ENCODE data around the gene SSPN.

Gene SSPN

GRCh38 chr12:26245175-26245942, 50.0 kb downstream of the SSPN start:
- no peak for DNase-seq
- peaks cover 7% of the 10 kb centered on the region for H3K27me3 ChIP-seq (ENCODE audit: insufficient read depth, low read length, poor library complexity)
- no peaks in the 10 kb centered on the region for H4K20me1 ChIP-seq (ENCODE audit: insufficient read depth, low read length)
- TF ChIP-seq CTCF (IDR thresholded peaks at IDR 0.05; ENCODE audit: borderline replicate concordance, extremely low read depth, low read length, poor library complexity, severe bottlenecking) (peak; percentile 9), EZH2 (IDR thresholded peaks at IDR 0.05; ENCODE audit: borderline replicate concordance, low read depth, low read length, severe bottlenecking) (no peak)
- no peaks in the 10 kb centered on the region for H3K4me1 ChIP-seq (ENCODE audit: insufficient read depth, low read length)
- H2AFZ ChIP-seq (ENCODE audit: low read depth, low read length): no peak overlapping the region
- no peak overlapping the region for H3K9ac ChIP-seq (ENCODE audit: low read depth, low read length)
- no peak overlapping the region for H3K4me3 ChIP-seq (ENCODE audit: low read depth in 1 of 2, low read length in 2 of 2)
- peak; percentile 42; the same call in 2 of the 3 replicates for ATAC-seq (ENCODE audit: insufficient read depth, low read depth)
- H3K27ac ChIP-seq (ENCODE audit: low read length): no peak overlapping the region
- no peaks in the 10 kb centered on the region for H3K36me3 ChIP-seq (ENCODE audit: insufficient read depth, low read length)
- no peak overlapping the region for H3K4me2 ChIP-seq (ENCODE audit: insufficient read depth, low read length)
- no peaks in the 10 kb centered on the region for H3K9me3 ChIP-seq (ENCODE audit: insufficient read depth, low read length, severe bottlenecking)
- no peaks in the 10 kb centered on the region for H3K79me2 ChIP-seq (ENCODE audit: insufficient read depth, low read length)

- Histone ChIP-seq H3K9me3 (ENCODE audit: insufficient read depth, low read length, severe bottlenecking) (no peaks in the 10 kb centered on the region), H3K4me3 (ENCODE audit: low read depth in 1 of 2, low read length in 2 of 2) (no peak overlapping the region), H4K20me1 (ENCODE audit: insufficient read depth, low read length) (no peaks in the 10 kb centered on the region), H3K4me1 (ENCODE audit: insufficient read depth, low read length) (no peaks in the 10 kb centered on the region), H3K79me2 (ENCODE audit: insufficient read depth, low read length) (no peaks in the 10 kb centered on the region), H3K36me3 (ENCODE audit: insufficient read depth, low read length) (no peaks in the 10 kb centered on the region), H3K27ac (ENCODE audit: low read length) (no peak overlapping the region), H3K9ac (ENCODE audit: low read depth, low read length) (no peak overlapping the region), H3K4me2 (ENCODE audit: insufficient read depth, low read length) (no peak overlapping the region), H2AFZ (ENCODE audit: low read depth, low read length) (no peak overlapping the region), H3K27me3 (ENCODE audit: insufficient read depth, low read length, poor library complexity) (peaks cover 2% of the 10 kb centered on the region)
- ATAC-seq (ENCODE audit: insufficient read depth, low read depth) (no peak), DNase-seq (no peak)
- TF ChIP-seq EZH2 (IDR thresholded peaks at IDR 0.05; ENCODE audit: borderline replicate concordance, low read depth, low read length, severe bottlenecking) (no peak), CTCF (IDR thresholded peaks at IDR 0.05; ENCODE audit: borderline replicate concordance, extremely low read depth, low read length, poor library complexity, severe bottlenecking) (no peak)
Observed at GRCh38 chr12:26246483-26247164, 51.3 kb downstream of the SSPN start.

DNA sequence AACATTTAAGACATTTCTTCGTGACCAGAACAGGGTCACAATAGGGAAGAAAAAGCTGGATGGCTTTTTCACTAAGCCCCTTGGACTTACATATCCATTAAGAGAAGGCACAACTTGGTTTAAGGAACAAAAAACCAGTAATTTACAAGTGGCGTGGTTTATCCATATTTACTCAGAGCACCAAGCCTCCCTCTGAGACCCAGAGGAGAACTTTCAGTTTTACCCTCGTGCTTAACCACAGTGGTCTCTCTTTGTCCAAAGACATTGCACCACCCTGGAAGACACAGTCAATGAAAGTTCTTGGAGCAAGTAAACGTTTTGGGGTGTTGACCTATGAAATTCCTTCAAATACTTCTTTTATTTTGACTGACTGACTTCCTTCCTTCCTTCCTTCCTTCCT, 52.5 kb downstream of the SSPN start:
- H4K20me1 ChIP-seq (ENCODE audit: insufficient read depth, low read length): no peaks in the 10 kb centered on the region

More for the DNA sequence above, 52.5 kb downstream of the SSPN start:
- DNase-seq (no peak), ATAC-seq (ENCODE audit: insufficient read depth, low read depth) (no peak)
- Histone ChIP-seq H3K27ac (ENCODE audit: low read length) (no peak overlapping the region), H3K4me2 (ENCODE audit: insufficient read depth, low read length) (no peak overlapping the region), H3K36me3 (ENCODE audit: insufficient read depth, low read length) (no peaks in the 10 kb centered on the region), H2AFZ (ENCODE audit: low read depth, low read length) (no peak overlapping the region), H3K9me3 (ENCODE audit: insufficient read depth, low read length, severe bottlenecking) (no peaks in the 10 kb centered on the region), H3K4me3 (ENCODE audit: low read depth in 1 of 2, low read length in 2 of 2) (no peak overlapping the region), H3K27me3 (ENCODE audit: insufficient read depth, low read length, poor library complexity) (peaks cover 2% of the 10 kb centered on the region), H3K4me1 (ENCODE audit: insufficient read depth, low read length) (no peaks in the 10 kb centered on the region), H3K9ac (ENCODE audit: low read depth, low read length) (no peak overlapping the region), H3K79me2 (ENCODE audit: insufficient read depth, low read length) (no peaks in the 10 kb centered on the region)
- TF ChIP-seq CTCF (IDR thresholded peaks at IDR 0.05; ENCODE audit: borderline replicate concordance, extremely low read depth, low read length, poor library complexity, severe bottlenecking): no peak
- TF ChIP-seq EZH2 (IDR thresholded peaks at IDR 0.05; ENCODE audit: borderline replicate concordance, low read depth, low read length, severe bottlenecking): no peak
